AML-193 (cell line): ENCODE measurements around the gene TMEM135.

Experiments used
- DNase-seq, 2 experiments: peaks; one replicate each; lab custom pipeline; 2025; lab: John Stamatoyannopoulos, UW

Gene TMEM135

GRCh38 chr11:87198266-87198881, 160.6 kb downstream of the TMEM135 start:
- DNase-seq = no peak

- DNase-seq = no peak
These were observed 163.6 kb downstream of the TMEM135 start for GRCh38 chr11:87201376-87201775.

DNA sequence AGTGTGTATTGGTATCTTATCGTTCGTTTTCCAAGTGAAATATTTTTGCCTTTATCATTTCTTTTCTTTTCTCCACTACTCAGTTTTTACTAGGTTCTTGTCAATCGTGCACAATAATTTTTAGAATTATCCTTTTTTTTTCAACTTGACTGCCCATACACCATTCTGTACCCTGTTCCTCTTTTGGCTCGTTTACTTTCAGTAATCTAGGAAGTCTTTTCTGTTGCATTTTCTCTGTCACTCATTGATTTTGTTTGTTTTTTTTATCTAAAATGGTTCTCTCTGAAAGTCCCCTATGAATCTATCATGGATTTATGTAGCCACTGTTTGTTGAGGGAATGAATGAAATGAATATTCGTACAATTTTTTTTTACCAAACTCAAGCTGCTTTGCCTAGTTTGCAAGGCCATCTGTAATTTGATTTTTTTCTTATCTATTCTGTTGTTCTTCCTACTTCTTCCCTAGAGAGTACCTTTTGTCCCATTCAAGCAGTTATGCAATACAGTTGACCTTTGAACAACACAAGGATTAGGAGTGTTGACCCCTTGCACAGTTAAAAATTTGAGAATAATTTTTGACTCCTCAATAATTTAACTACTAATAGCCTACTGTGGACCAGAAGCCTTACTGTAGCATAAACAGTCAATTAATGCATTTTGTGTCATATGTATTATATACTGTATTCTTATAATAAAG, 166.3 kb downstream of the TMEM135 start:
- no peak for DNase-seq

DNA sequence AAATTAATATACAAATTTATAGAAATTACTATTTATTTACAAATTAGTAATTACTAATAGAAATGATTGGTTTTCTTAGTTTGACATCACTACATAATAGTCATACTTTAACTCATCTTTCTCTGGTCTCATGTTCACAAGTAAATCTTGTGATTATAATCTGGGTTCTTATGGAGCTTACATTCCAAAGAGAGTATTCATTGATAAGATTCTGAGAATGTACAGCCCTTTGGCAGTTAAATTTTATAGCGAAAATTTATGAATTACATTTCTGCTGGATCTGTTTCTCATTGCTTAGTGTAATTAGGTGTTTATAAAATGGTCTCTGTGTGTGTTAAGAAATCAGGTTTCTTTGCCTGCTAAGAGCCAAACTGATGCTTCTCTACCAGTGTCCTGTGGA, 175.2 kb downstream of the TMEM135 start:
- no peak for DNase-seq

DNA sequence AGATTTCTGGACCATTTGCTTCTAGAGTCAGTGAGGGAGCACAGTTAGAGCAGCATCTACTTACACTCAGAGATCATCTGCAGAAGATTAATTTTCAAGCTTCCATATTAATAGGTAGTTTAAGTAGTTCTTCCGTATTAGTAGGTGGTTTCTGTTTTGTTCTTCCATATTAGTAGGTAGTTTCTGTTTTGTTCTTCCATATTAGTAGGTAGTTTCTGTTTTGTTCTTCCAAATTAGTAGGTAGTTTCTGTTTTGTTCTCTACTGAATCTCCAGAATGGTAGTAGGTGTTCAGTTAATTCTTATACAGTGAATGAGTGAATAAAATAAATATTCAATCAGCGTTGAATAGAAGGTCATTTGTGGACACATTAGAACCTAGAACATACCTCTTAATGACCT, 175.7 kb downstream of the TMEM135 start:
- no peak for DNase-seq

- DNase-seq = no peak
These were observed 177.5 kb downstream of the TMEM135 start for GRCh38 chr11:87215236-87215635.

DNA sequence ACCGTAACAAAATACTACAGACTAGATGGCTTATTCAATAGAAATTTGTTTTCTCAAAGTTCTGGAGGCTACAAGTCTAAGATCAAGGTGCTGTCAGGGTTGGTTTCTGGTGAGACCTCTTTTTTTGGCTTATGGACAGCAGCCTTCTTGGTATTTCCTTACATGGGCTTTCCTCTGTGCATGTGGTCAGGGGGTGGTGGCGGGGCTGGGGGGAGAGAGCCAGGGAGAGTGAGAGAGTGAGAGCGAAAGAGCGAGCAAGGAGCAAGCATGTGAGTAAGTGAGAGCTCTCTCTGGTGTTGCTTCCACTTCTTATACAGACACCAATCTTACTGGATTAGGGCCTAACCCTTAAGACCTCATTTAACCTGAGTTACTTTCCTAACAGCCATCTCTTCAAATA, 181.5 kb downstream of the TMEM135 start:
- DNase-seq = no peak

- no peak for DNase-seq
These were observed 186.1 kb downstream of the TMEM135 start for GRCh38 chr11:87223816-87224215.

- no peak for DNase-seq
These were observed 186.8 kb downstream of the TMEM135 start for GRCh38 chr11:87224486-87224885.

DNA sequence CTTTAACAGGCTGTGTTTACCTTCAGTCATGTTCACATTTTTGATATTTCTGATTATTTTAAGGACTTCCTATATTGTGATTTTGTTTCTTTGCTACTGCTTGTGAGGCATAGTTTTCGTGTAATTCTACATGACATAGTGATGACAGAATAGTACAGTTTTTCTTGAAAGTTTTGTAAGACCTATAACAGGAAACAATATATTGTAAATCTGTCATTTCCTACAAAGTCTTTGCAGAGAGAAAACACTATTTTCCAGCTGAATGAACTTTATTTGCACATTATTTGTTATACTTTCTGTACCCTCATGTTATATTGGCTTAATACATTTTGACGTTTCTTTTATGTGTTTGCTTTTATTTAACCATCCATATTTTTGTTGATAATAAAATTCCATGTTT, 191.1 kb downstream of the TMEM135 start:
- no peak for DNase-seq

DNA sequence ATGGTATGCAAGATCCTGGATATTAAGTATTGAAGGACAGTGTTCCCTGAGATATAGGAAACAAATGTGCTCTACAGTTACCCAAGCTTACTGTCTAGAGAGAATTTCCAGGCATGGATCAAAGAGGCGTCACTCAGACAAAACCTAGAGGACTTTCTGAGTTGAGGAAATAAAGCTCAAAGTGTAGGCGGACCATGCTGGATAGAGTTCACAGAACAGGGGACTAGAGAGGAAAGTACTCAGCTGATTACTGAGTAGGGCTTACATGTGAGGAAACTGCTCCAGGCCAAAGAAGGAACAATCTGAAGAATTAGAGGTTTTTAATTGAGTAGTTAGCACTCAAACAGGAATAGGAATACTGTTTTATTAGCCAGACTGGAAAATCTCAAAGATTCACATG, 193.3 kb downstream of the TMEM135 start:
- no peak for DNase-seq

- no peak for DNase-seq
These were observed 194.6 kb downstream of the TMEM135 start for GRCh38 chr11:87232320-87232719.

DNA sequence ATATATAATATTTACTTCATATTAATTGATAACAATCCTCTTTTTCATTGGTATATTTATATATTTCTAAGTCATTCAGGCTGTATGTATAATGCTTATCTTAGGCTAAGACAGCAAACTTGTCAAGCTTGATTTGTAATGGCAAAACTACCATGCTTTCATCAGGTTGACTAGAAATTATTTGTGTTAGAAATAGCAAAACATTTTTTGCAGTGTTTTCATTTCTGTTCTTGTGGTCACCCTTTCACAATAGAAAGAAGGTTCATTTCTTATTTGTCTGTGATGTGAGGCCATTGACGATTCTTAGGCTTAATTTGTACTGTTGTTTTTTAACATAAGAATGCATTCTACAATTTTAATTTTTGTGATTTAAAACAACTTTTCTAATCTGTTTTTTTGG, 197.6 kb downstream of the TMEM135 start:
- DNase-seq = no peak

DNA sequence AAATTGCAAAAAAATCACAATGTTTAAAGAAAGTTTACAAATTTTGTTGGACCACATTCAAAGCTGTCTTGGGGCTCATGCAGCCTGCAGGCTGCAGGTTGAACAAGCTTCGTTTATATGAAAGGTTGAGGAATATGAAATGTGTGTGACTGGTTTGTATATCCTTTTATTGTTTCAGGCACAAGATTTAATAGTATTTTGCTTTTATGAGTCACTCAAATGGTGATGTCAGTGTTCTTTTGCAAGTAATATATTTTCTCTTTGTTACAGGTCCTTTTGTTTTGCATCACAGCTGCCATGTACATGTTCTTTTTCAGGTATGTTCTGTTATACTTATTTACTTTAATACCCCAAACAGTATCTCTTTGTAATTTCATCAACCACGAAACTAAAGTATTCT, 198.6 kb downstream of the TMEM135 start:
- no peak for DNase-seq

DNA sequence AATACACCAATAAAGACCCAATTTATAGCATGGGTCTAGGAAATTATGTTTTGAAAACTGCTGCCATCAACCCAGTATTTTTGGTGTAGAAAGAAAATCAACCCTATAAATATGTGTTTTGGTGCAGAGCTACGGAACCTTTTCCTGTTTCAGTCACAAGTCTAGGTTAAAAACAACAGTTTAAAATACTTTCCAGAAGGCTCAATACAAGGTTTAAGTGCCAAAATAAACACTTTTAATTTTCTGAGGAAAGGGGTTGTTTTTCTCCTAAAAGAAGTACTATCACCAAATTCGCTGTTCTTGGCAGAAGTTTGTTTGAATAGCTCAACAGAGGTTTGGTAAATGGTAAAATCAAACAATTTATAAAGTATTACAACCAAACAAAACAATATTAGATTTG, 201.3 kb downstream of the TMEM135 start:
- DNase-seq = no peak

- no peak for DNase-seq
These were observed 201.8 kb downstream of the TMEM135 start for GRCh38 chr11:87239531-87239930.

- no peak for DNase-seq
These were observed 213.8 kb downstream of the TMEM135 start for GRCh38 chr11:87251560-87251959.

DNA sequence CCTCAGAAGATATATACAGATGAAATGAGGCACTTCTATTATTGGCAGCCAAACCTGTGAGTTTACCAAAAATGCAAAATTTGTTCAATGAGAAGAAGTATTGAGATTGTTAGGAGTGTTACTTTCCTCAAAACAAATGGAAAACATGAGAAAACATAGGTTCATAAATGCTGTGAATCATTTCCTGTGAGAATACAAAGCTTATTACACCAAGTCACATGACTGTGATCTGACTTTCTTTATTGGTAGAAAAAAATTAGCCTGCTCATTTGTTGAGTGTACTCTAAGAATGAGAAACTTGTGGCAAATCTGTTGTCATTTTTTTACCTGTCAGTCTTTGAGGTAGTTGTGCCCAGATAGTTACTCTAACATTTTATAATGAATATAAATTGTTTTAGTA, 215.1 kb downstream of the TMEM135 start:
- no peak for DNase-seq

- DNase-seq = no peak
These were observed 216.8 kb downstream of the TMEM135 start for GRCh38 chr11:87254562-87254961.

DNA sequence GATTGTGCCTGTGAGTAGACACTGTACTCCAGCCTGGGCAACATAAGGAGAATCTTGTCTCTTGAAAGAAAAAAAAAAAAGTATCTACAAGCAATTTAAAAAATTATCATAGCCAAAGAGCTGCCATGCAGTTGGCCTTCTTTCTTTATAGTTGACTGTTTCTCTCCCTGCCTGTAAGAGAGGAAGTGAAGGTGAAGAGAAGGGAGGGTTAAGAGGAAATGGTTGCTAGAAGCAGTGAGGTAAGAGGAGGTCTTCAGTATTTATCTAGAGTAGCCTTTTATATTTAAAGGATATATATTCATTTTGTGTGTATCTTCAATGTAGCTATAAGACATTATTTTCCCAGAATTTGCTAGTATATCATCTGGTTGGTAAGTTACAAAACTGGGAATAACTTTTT, 217.9 kb downstream of the TMEM135 start:
- peak; percentile 49 to 54 for DNase-seq

DNA sequence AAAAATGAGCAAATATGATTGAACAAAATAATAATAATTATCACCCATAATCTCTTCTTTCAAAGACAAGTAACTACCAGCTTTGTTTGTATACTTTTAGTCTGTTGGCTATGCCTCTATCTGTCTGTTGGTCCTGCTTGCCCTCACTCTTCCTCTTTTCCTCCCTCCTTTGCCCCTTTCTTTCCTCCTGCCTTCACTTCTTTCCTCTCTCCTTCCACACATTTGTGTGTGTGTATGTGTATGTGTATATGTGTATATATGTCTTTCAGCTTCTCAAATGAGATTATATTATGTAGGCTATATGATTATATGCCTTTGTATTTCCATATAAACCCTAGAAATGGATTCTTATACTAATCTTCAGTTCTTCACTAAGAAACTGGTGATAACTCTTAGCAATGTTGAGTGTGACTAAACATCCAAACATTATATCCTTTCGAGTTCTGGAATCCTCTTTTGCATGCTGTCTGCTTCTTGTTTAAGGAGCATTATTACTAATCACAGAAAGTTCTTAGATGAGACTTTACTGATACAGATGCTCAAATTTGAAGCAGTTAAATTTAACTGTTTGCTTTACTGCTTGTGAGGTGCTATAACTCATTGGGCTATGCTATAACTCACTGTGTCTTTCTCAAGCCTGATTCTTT, 219.1 kb downstream of the TMEM135 start:
- no peak for DNase-seq

GRCh38 chr11:87258171-87258833, 220.6 kb downstream of the TMEM135 start:
- peak; percentile 58 for DNase-seq

DNA sequence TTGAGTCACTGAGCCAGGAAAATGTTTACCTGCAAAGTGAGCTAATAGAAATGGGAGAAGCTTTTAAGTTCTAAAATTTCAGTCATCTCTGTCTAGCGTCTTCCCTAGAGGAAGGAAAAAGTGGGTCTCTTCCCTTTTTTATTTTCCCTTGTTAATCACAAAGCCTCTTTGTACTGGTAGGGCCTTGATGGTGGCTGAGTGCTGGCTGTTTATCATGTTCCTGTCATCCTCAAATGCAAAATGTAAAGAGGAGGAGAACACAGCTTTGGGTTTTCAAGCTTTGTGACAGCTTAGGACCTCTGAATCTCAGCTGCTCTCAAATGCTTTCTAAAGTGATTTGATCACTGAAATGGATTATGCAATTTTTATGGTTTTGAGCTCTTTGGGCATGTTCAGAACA, 222.0 kb downstream of the TMEM135 start:
- no peak for DNase-seq
